ENCODE data around the gene FAM25G.
A peak's percentile ranks its signal among the peaks of the same experiment; 100 is the strongest.
"Not testable (repeated sequence)": the region's sequence is repeated elsewhere in the genome, so short reads cannot be mapped to it uniquely, and the experiment has no call there.

Gene FAM25G

DNA sequence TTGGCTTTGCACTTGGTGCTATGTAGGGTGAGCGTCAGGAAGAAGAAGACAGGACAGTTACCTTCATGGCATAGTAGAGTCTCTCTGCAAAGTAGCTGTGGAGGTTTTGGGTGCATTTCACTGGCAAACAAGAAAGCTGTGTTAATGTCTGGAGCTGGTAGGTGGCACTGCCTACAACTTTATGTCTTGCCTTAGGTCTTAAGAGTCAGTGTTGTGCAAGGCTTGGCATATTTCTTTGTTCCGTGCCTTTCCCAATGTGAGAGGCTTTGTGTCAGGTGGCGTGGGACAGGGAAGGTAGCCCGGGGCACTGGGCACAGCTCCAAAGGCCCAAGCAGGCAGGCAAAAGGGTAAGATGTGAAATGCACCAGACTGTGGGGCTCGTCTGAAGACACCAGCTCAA, 19.4 kb downstream of the FAM25G start:
- H3K4me3 ChIP-seq (ENCODE audit: low read depth, low read length); CTCF ChIA-PET; DNase-seq (ENCODE audit: low read depth, low spot score); POLR2A ChIA-PET: not testable (repeated sequence)

- DNase-seq (ENCODE audit: low read depth, low spot score): not testable (repeated sequence)
Measured at GRCh38 chr10:47468731-47469528, 22.6 kb downstream of the FAM25G start.

DNA sequence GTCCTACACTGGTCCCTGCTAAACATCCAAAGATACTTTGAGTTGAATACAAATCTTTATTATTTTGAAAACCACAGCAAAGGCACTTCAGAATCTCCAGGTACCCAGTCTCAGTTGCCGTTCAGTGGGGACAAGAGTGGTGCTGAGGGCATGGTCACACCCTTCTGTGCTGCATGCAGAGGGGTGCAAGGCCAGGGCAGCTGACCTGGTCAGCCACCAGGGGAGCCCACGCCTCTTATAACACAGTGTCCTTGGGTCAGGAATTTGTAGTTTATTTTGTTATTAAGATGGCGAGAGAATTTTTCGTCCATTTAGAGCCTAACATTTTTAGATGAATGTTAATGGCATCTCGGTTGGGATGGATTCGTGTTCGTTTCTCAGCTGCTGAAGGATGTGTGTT, 23.5 kb downstream of the FAM25G start:
- H3K4me3 ChIP-seq (ENCODE audit: low read depth, low read length); POLR2A ChIA-PET; DNase-seq (ENCODE audit: low read depth, low spot score); CTCF ChIA-PET: not testable (repeated sequence)

More at GRCh38 chr10:47468731-47469528, 22.6 kb downstream of the FAM25G start:
- H3K4me3 ChIP-seq (ENCODE audit: low read depth, low read length); CTCF ChIA-PET; POLR2A ChIA-PET: not testable (repeated sequence)

GRCh38 chr10:47467458-47467857, 24.0 kb downstream of the FAM25G start:
- POLR2A ChIA-PET; DNase-seq (ENCODE audit: low read depth, low spot score); CTCF ChIA-PET; H3K4me3 ChIP-seq (ENCODE audit: low read depth, low read length): not testable (repeated sequence)

GRCh38 chr10:47465216-47465917, 26.1 kb downstream of the FAM25G start:
- H3K4me3 ChIP-seq (ENCODE audit: low read depth, low read length); POLR2A ChIA-PET; DNase-seq (ENCODE audit: low read depth, low spot score); CTCF ChIA-PET: not testable (repeated sequence)

GRCh38 chr10:47462577-47463358, 28.7 kb downstream of the FAM25G start:
- DNase-seq (ENCODE audit: low read depth, low spot score); POLR2A ChIA-PET; H3K4me3 ChIP-seq (ENCODE audit: low read depth, low read length); CTCF ChIA-PET: not testable (repeated sequence)

DNA sequence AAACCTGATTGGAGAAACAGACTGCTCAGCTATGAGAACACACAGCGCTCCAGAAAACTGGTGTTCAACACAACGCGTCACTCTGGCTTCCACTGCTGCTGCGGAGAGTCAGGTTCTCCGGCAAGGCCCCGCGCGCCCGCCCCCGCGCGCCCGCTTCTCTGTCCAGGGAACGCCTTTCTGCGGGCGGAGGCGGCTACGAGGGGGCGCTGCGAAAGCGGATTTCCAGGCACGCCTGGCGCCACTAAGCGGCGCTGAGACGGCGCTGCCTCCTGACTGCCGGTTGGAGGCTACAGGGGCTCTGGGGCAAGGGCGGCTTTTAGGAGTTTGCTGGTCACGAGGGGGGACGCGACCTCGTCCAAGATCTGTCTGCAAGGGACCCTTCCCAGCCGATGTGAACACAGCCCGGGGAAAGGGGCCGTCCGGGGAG, 30.2 kb downstream of the FAM25G start:
- peak overlapping the region; percentile 36 for H3K4me3 ChIP-seq (ENCODE audit: low read depth, low read length)
- TF ChIP-seq, protein P1, sequence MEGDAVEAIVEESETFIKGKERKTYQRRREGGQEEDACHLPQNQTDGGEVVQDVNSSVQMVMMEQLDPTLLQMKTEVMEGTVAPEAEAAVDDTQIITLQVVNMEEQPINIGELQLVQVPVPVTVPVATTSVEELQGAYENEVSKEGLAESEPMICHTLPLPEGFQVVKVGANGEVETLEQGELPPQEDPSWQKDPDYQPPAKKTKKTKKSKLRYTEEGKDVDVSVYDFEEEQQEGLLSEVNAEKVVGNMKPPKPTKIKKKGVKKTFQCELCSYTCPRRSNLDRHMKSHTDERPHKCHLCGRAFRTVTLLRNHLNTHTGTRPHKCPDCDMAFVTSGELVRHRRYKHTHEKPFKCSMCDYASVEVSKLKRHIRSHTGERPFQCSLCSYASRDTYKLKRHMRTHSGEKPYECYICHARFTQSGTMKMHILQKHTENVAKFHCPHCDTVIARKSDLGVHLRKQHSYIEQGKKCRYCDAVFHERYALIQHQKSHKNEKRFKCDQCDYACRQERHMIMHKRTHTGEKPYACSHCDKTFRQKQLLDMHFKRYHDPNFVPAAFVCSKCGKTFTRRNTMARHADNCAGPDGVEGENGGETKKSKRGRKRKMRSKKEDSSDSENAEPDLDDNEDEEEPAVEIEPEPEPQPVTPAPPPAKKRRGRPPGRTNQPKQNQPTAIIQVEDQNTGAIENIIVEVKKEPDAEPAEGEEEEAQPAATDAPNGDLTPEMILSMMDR (IDR thresholded peaks at IDR 0.05; ENCODE audit: insufficient read depth, low read length, missing control alignments): peak; percentile 2
- POLR2A ChIA-PET, CTCF ChIA-PET: not testable (repeated sequence)
- peak; percentile 5 for DNase-seq (ENCODE audit: low read depth, low spot score)

DNA sequence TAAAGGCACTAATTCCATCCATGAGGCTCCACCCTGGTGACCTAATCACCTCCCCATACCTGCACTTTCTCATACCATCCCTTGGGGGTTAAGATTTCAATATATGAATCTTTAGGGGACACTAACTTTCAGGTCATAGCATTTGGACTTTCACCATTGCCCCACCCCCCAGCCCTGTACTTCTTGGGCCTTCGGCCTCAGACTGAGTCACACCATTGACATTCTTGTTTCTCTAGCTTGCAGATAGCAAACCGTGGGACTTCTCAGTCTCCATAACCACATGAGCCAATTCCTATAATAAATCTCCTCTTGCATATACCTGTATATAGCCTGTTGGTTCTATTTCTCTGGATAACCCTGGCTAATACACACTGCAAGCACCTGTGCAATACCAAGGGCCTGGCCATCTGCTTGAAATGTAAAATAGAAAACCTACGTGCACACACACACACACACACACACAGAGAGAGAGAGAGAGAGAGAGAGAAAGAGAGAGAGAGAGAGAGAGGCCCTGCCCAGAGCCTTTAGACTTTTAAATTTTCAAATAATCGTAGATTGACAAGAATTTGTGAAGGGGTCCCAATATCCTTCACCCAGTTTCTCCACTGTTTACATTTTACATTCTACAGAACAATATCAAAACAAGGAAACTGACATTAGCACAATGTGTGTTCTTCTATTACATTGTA, 32.9 kb downstream of the FAM25G start:
- peak; percentile 33 for DNase-seq (ENCODE audit: low read depth, low spot score)
- POLR2A ChIA-PET: no interaction called here
- CTCF ChIA-PET: no interaction called here
- TF ChIP-seq, protein P1 (IDR thresholded peaks at IDR 0.05; ENCODE audit: insufficient read depth, low read length, missing control alignments): no peak
- no peak overlapping the region for H3K4me3 ChIP-seq (ENCODE audit: low read depth, low read length)

GRCh38 chr10:47457826-47458225, 33.7 kb downstream of the FAM25G start:
- DNase-seq (ENCODE audit: low read depth, low spot score): no peak
- CTCF ChIA-PET: no interaction called here
- H3K4me3 ChIP-seq (ENCODE audit: low read depth, low read length): no peak overlapping the region
- POLR2A ChIA-PET: no interaction called here
- TF ChIP-seq, protein P1 (IDR thresholded peaks at IDR 0.05; ENCODE audit: insufficient read depth, low read length, missing control alignments): no peak
